AML-193 (cell line): ENCODE results near the gene CCR5AS.
"Not testable (repeated sequence)": the region's sequence is repeated elsewhere in the genome, so short reads cannot be mapped to it uniquely, and the experiment has no call there.

Source experiments
- DNase-seq, 2 experiments: peaks; one replicate each; lab custom pipeline; 2025; lab: John Stamatoyannopoulos, UW

Gene CCR5AS

DNA sequence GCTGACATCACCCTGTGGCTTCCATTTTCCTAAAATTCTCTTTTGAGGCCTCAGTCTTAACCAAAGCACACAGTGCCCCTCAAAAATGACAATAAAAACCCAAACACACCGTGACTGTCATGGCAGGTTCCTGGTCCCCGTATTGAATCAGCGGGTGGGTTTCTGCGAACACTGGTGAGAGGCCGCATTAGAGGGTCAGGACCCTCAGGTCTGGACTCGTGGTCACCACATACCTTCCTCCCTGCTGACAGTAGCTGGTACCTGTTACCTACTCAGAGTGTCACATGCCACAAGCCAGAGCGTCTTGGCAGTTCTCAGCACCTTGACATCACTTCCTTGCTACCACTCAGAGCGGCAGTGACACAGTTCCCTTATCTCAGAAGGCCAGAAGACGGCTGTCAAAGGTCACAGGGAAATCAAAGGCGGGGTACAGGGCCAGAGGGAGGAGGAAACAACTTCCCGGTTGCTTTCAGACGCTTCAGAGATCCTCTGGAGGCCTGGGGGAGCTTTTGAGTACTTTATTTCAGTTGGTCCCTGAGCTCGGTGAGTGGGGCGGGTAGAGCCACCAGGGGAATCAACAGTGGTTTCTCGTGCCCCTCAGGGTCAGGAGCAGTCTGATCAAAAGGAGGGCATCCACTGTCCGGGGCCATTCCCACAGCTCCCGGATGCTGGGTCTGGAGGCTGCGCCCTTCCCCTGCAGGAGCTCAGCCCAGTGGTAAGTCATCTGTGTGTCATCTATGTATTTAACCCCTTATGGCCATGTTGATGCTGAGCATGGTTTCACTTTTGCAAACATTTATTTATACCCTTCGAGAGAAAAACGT, at the start of gene CCR5AS, which contains the start of gene CCRL2:
TSS of gene CCR5AS (minus strand) at position 279 of the 824 bp plus-strand sequence.
TSS of gene CCRL2 (plus strand) at position 472 of the 824 bp plus-strand sequence. CDS start 821 bp downstream, outside the sequence.
- peak; percentile 88 to 94 for DNase-seq

DNA sequence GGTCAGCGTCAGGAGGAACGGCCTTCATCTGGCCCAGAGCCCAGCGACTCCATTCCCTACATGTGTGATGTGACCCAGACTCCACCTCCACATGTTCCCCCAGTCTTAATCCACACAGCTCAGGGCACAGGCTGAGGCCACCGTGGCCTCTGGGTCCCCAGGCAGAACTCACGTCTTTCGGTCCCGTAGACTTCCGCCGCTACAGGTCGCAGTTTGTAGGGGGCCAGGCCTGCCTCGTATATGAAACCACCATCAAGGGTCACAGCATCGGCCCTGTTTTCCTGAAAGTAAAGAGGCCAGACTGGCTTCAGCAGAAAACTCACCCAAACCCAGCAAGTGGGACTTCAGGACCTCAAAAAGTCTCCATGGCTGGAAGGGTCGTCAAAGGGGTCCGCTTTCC, 49.3 kb upstream of the CCR5AS start:
- DNase-seq: no peak

DNA sequence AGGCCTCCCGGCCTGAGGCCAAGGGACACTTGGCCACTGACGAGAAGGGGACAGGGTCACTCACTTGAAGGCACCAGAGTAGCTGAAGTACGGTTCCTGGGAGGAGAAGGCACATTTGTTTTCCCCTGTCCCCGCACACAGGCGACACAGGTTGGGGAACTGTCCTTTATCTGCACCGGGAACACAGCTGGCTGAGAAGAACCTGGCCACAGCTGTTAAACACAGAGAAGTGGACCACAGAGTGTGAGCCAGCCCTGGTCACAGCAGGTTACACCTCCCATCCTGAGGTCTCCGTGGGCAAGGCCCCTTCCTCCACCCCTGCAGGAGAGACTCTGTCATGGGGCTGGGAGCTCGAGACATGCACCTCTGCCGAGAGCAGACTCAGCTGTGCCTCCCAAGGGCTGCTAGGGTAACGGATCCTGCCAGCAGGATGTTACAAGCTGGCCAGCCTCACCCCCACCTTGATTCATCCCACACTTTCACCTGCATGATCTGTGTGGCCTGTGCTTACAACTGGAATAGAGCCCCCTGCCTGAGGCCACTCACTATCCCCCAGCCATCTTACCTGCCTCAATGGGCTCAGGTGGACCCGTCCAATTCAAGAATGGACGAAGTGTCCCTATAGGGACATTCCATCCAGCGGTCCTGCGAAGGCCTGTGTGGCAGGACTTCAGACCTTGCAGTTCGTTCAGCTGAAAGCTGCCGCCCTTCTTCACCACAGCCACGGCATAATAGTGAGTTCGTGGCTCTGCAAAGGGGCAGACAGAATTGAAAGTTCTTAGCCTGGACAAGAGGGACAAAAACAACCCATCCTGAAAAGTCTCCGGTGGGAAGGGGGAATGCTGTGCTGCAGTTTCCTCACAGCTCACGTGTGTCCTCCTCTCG, 48.6 kb upstream of the CCR5AS start:
- no peak for DNase-seq

DNA sequence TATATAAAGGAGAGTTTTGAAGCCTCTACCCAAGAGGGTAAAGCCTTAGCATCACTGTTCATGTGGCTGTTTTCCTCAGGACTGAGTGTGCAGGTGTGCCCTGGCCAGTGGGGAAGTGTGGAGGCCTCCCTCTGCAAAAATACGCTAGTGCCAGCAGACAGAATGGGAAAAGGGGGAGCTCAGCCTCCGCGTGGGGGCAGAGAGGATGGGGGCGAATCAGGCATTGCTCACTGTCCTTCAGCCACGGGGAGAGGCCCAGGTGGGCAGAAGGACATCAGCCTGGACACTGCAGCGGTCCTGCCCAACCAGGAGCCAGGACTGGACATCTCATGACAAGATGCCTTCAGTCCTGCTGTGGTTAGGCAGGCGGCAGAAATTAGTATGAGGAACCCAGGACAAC, 47.7 kb upstream of the CCR5AS start:
- no peak for DNase-seq

DNA sequence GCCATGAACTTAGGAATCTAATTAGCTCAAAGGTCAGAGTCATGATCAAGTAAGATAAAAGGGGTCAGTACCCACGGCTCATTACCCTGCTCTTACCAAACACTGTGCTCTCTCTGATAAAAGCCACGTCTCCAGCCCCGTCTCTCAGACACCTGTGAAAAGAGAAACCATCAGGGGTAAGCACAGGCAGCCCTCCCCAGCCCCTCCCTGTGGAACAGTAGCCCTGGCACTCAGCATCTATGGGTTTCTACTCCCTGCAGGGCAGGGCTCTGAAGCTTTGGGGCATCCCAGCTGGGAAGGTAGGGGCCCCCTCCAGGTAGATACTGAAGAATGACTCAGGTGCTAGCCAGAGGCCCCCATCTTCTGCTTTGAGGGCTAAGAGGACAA, 47.3 kb upstream of the CCR5AS start:
- no peak for DNase-seq

DNA sequence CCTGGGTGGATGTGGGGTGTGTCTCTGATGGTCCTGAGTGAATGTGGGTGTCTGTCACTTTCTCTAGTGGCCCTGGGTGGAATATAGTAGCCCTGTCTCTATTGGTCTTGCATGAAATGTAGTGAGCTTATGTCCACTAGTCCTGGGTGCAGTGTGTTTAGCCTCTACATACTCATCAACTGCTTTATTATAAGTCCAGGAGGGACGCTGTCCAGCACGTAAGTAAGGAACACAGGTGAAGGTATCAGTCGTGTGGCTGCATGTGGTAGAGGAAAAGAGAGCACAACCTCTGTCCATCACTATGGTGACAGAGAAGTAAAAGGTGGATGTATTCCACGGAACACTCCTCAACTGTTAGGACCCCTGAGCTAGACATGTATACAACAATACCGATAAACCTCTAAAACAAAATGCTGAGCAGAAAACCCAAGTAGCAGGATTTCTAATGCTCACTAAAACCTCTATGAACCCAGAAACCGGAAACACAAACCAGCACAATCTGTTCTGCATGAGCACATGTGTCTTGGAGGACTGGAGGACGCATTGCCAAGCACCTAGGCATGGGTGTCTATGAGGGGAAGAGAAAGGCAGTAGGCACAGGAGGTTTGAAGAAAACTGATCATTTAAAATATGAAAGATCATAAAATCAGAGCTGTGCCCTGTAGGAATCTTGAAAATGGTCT, 46.8 kb upstream of the CCR5AS start:
- DNase-seq: no peak

DNA sequence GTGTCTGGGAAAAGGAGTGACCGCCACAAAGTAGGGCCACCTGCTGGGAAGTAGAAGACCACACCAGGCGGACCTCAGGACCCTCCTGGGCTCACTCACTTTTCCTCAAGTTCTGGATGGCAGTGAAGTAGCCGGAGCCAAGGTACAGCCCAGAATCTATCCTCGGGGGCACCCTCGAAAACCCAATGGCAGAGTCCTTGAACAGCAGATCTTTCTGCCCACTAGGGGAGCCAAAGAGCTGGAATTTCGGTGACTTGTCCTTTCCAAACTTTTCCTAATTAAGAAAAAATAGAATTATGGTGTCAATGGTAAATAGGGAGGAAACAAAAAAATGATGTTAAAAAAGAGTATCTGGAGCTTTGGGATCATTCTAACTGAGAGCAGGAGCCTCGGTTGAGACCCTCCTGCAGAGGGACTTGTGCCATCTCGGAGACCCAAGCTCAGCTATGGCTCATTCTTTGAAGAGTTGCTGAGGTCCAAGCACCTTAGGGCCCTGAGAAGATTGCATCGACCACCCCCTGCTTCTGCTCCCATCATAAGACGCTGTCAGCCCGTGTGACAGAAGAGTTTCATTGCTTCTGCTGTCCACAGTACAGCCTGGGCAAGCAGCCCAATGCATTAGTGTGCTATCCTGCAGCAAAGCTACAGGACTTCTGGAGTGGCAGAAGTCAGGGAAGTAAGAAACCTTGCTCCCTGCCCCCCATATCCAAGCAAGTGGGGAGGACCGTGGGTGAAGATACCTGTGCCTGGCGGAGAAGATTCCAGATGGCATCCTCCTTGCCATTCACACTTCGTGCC, 43.1 kb upstream of the CCR5AS start:
- peak; percentile 13 to 16 for DNase-seq

DNA sequence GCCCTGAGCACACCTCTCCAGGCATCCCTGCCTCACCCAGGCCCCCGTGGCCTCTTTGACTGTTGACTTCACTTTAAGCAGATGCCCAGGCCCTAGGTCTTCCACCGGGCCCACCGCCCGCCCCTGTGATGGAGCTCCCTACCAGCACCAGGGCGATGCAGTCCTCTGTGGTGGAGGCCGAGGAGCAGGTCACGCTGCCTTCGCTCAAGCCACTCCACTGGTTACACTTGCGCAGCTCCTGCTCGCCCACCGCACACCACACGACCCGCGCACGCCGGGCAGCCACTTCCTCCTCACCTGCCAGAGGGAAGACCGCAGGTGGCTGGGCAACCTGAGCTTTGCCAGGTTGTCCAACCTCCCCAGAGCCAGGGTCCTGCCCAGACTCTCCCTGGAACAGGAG, 41.9 kb upstream of the CCR5AS start:
- DNase-seq: no peak

DNA sequence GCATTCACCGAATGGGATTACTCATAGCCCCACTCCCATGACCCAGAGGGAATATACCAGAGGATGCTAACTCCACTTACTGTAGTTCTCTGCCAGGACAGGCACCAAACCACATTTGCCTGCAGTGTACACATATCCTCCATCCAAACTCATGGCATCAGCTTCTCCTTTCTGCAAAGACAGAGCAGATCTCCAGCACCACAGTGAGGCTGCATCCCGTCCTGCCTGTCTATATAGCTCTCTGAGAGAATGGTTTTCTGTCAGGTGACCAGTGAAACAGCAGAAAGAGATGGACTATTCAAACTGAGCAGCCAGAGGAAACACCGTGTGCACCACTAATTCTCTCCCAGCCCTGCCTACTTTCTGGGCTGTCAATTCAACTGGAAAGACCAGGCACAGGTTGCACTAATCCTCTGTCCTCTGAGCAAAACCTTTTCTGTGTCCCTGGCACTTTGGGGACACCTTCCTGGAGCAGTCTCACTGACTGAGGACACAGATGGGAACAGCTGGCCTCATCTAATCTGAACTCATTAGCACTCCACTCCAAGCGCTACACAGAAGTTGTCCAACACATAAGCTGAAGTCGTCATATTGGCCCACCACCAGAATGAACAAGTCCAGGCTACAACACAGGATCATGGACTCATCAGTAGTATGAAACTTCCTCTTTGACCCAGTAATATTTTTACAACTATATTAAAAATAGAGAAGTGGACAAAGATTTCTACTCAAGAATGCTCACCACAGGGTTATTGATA, 40.5 kb upstream of the CCR5AS start:
- DNase-seq: peak in 1 of 2 experiments; percentile 11

DNA sequence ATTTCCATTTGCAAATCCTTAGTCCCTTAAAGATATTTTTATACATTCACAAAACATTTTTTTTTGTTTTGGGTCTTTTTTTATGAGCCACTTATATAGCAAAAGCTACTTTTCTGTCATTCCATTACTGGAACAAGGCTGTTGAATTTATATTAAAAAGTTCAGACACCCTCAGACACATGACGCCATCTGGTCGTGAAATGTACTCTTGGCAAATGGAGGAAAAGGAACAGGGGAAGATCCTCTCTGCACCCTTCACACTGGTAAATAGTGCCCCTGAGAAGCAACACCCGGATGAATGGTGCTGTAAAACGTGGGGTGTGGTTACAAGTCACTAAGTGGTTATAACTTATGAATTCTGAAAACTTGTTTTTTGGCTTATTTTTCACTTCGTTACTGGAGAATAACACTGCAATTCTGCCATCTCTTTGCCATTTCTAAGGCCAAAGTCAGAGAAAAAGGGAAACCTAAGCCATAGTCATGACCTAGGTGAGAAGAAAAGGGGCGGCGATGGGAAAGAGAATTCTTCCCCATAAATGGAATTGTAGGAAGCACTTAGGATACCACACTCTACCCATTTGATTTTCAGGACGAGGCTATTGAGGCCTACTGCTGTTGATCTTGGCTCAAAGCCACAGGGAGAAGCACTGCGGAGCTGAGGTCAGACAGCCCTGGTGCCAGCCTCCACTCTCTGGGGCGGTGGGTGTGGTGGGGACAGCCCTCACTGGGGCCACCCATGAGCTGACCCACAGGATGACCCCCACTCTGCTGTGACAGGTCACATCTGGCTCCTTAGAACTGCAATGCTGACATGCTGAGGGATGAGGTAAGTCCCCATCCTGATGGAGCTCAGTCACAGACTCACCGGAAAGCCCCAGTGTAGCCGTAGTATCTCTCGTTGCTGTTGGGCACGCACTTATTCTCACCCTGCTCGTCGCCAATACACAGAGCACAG, 36.0 kb upstream of the CCR5AS start:
- DNase-seq: peak; percentile 10 to 38

DNA sequence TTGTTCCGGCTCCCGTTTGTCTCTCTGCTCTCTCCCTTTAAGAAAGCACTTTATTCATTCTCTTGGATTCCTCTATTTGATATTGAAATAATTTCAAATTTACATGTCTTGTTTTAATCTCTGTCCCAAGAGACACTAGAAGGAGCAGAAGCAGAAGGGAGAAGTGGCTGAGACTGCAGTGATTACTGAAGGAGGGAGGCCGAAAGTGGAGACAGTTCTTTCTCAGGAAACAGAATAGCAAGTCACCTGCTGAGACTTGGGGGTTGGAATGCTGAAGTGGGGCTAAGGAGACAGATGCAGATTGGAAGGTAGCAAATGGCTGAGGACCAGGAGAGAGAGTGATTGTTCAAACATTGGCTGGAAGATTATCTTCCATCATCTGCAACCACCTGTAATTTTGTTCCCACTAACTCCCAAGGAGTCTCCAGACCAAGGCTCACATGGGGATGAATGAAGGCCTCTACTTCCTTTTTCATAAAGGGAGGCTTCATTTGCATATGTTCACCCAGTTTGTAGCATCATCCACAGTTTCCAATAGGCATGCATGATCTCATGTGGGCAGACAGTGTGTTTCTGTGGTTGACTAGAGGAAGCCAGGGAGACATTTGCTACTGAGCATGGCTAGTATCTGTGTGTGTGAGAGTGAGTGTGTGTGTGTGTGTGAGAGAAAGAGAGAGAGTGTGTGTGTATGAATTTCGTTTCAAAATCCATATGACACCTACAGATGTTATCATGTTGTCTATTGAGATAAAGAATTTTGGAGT, 33.8 kb upstream of the CCR5AS start:
- peak; percentile 17 for DNase-seq

DNA sequence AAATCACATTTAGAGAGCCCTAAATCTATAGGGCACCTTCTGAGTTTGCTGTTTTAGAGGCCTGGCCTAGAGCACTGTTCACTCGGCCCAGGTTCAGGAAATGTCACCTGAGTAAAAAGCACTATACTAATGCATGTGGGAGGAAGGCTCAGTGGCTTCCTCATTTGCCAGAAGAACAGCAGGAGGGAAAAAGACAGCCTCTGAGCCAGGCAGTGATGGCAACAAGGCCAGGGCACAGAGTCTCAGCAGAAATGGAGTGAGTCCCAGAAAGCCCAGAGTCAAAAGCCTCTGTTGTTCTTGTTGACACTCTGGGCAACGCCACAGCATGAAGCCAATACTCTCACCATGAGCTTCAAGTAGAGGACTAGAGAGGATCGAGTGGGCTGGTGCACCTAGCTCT, 32.0 kb upstream of the CCR5AS start:
- DNase-seq: no peak

DNA sequence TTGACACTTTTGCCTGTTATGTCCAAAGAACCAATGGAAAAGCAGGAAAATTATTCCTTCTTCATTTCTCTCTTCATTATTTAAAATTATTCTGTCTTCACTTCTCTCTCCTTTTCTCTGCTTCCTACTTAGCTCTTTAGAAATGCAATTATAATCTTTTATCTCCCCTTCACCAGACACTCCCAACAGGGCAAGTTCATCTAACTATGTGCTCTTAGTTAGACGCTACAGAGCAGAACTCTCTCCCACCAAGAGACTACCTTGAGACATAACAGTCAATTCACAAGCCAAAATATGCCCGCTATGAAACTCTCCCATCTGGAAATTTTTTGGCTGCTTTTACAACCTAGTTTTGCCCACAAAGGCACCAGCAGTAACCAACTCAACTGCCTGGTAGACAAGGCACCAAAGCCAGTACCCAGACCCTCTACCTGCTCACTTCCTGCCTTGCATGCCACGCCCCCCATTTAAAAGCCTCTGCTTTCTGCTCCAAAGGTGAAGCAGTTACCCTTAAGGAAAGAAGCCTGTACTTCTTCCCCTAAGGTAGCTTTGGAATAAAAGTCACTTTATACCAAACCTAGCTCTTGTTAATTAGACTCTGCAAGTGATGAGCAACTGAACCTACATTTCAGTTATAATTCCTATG, 28.3 kb upstream of the CCR5AS start:
- no peak for DNase-seq

DNA sequence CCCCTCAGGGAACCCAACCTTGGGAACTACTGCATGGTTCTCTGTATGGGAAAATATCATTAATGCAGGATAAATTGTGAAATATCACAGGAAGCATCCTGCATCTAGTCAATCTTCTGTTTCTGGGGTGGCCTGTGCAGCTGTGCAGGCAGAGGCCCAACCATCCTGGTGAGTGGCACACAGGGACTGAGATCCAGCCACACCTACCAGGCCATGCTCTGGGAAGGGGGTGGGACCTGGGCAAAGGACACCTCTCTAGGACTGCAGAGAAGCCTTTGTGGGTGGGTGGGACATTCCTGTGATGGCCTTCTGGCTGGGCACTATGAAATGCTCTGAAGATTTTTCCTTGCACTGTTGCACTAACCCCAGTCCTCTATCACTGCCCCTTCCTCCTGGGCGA, 27.0 kb upstream of the CCR5AS start:
- no peak for DNase-seq

DNA sequence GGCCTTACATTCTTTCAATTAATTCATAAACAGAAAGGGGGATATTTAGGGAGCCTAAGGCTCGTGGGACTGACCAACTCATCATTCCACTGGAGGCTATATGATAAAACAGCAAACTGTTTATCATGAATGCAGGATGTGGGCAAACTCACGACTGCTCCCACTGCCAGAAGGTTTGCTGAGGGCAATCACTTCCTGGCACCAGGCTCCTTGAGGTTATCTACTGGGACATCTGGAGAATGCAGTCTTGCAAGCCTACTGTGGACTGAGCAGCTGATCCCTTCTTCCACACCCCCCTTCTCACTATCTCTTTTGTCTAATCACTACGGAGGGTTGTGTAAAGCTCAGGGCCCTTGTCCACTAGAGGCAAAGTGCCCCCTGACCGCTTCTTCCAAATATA, 26.3 kb upstream of the CCR5AS start:
- not testable (repeated sequence) for DNase-seq

DNA sequence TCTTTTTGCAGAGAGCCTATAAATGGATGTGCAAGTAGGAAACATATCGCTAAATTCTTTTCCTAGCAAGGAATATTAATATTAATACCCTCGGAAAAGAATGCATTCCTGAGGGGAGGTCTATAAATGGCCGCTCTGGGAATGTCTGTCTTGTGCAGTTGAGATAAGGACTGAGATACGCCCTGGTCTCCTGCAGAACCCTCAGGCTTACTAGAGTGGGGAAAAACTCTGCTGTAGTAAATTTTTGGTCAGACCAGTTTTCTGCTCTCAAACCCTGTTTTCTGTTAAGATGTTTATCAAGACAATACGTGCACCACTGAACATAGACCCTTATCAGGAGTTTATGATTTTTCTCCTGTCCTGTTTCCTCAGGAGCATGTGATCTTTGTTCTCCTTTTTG, 25.0 kb upstream of the CCR5AS start:
- not testable (repeated sequence) for DNase-seq

DNA sequence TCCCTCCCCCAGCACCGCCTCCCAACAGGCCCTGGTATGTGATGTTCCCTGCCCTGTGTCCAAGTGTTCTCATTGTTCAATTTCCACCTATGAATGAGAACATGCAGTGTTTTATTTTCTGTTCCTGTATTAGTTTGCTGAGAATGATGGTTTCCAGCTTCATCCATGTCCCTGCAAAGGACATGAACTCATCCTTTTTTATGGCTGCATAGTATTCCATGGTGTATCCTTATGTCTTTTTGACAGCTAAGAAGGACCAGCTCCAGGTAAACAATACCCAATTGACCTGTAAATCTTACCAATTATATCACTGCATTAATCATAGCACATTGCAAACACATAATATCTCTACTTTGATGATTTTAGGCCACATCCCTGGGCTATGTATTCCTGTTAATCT, 24.0 kb upstream of the CCR5AS start:
- not testable (repeated sequence) for DNase-seq

DNA sequence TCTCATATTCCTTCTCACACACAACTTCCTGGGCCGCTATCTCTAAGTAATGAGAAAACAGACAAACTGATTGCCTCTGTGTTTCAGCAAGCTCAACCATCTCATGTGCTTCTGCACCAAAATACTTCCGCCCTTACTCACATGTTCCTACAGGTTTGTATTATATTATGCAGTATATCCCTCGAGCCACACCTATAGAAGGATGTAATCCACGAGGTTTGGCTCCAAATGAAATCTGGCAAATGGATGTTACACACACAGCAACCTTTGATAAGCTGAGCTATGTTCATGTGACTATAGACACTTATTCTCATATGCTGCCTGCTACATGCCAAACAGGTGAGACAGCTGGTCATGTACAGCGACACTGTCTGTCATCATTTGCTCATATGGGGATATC, 22.8 kb upstream of the CCR5AS start:
- no peak for DNase-seq
